ENCODE measurements around the gene RFFL. TPM values are rescaled to one million over a fixed set of nuclear protein-coding genes. Genes with fewer than 3 reads are reported as not detected.

RFFL gene, protein sequence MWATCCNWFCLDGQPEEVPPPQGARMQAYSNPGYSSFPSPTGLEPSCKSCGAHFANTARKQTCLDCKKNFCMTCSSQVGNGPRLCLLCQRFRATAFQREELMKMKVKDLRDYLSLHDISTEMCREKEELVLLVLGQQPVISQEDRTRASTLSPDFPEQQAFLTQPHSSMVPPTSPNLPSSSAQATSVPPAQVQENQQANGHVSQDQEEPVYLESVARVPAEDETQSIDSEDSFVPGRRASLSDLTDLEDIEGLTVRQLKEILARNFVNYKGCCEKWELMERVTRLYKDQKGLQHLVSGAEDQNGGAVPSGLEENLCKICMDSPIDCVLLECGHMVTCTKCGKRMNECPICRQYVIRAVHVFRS
- 12.8 and 13.5 TPM in 2 replicates for total RNA-seq

GRCh38 chr17:35063514-35064223 is at the start of gene RFFL:
Gene RFFL, minus strand, starts transcription at chr17:35063707. Its CDS starts 37,154 bp downstream, at chr17:35026553.

DNA sequence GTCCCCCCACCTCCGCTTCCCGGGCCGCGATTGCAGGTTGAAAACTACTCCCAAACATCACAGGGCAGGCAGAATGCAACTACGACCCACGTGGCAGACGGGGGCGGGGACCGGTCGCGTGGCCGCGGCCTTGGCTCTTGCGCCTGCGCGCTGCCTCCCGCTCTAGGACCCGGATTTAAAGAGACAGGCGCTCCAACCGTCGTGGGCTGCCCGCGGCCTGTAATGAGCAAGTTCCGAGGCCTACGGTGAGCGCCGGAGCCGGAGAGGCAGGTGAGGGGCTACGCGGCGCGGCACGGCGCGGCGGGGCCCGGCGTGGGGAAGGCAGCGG is 83.2 kb downstream of the RFFL start, which contains the start of gene LIG3:
Gene LIG3, plus strand, starts transcription at position 160 of the 328 bp plus-strand sequence. CDS start 2,494 bp downstream, outside the sequence.

DNA sequence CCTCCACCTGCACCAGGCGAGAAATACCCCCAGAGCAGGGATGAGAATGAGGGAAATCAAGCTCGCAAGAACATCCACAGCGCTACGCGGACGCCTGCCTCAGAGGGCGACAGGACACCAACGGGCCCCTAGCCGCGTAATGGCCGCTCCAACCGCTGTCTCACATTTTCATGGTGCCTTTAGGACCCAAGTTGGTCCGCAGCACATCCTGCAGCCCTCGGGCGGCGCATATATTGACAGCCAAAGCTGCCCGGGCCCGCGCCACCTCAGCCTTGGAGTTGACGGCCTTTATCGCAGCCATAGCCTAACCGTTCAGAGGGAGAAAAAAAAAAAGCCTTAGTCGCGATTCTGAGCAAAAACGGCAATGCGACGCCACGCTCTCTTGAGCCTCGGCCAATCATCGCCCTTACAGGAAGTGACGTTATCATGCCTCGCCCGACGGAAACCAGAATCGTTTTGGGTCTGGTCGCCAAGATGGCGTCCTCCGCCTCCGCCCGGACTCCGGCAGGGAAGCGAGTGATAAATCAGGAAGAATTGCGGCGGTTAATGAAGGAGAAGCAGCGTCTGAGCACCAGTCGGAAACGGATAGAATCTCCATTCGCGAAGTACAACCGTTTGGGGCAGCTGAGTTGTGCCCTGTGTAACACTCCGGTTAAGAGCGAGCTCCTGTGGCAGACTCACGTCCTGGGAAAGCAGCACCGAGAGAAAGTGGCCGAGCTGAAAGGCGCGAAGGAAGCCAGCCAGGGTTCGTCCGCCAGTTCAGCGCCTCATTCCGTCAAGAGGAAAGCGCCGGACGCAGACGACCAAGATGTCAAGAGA is 102.2 kb downstream of the RFFL start, which contains the start of the genes CCT6B and ZNF830:
Gene CCT6B, minus strand, starts transcription at position 368 of the 819 bp plus-strand sequence. Its CDS starts 67 bp downstream, at position 301.
Gene ZNF830, plus strand, starts transcription at position 448 of the 819 bp plus-strand sequence. Its CDS starts 27 bp downstream, at position 475.

Other genes with a start within 250 kb of the RFFL start
- gene CCT6B, start 102.2 kb downstream of the RFFL start, total RNA-seq: 0.15 and 0.17 TPM in 2 replicates
- 6.7 and 7.4 TPM in 2 replicates for gene ZNF830, start 102.2 kb downstream of the RFFL start, total RNA-seq
- 33.3 and 36.4 TPM in 2 replicates for gene LIG3, start 83.2 kb downstream of the RFFL start, total RNA-seq
- gene RAD51D, start 56.2 kb upstream of the RFFL start, total RNA-seq: 14.0 and 16.6 TPM in 2 replicates
- not detected in 2 replicates for gene FNDC8, start 57.9 kb upstream of the RFFL start, total RNA-seq
- 22.7 and 23.2 TPM in 2 replicates for gene NLE1, start 78.6 kb upstream of the RFFL start, total RNA-seq
- gene UNC45B, start 84.1 kb upstream of the RFFL start, total RNA-seq: not detected in 2 replicates
- gene SLC35G3, start 130.7 kb upstream of the RFFL start, total RNA-seq: not detected in 2 replicates
- gene SLFN5, start 179.4 kb upstream of the RFFL start, total RNA-seq: 27.4 and 30.9 TPM in 2 replicates